Large intestine (tissue), 3 donors: ENCODE results near the gene PLK3. TPM values are rescaled to one million over a fixed set of nuclear protein-coding genes. Genes with fewer than 3 reads are reported as not detected.

Experiments used
- DNase-seq, 2 donors: peaks; one replicate each; pipeline versions ENCODE4 v3.0.0 to v3.0.0-alpha.2; 2013
- H3K27ac ChIP-seq: one replicate; pipeline ENCODE4 v1.5.1; 2013; ENCODE audit warnings: low read length
- H3K27me3 ChIP-seq: 2 replicates; pipeline ENCODE4 v1.6.1; 2013; ENCODE audit warnings: low read length; ENCODE audit not compliant: control insufficient read depth, insufficient read depth
- H3K36me3 ChIP-seq: 2 replicates; pipeline ENCODE4 v1.6.1; 2013; ENCODE audit warnings: low read length; ENCODE audit not compliant: control insufficient read depth, insufficient read depth
- H3K4me1 ChIP-seq: one replicate; pipeline ENCODE4 v1.6.1; 2013; ENCODE audit warnings: low read length; ENCODE audit not compliant: control insufficient read depth, insufficient read depth
- H3K4me3 ChIP-seq: one replicate; pipeline ENCODE4 v1.5.1; 2013; ENCODE audit warnings: low read length
- H3K9me3 ChIP-seq: one replicate; pipeline ENCODE4 v1.6.1; 2013; ENCODE audit warnings: mild to moderate bottlenecking, low read depth, low read length, moderate library complexity; ENCODE audit not compliant: control insufficient read depth
- WGBS: methylation state at CpG from one replicate; pipeline ENCODE4 v1.1.5; 2013; ENCODE audit warnings: low lambda C conversion rate; ENCODE audit not compliant: insufficient coverage; 5-methylcytosine and 5-hydroxymethylcytosine counted together
- polyA plus RNA-seq: library from polyadenylated mRNA; unstranded; fragments of 120-200 nt; gene quantifications from one replicate; pipeline ENCODE4 v1.2.1, GENCODE V29; 2013

PLK3 gene
- polyA plus RNA-seq, 1 donor: 16.4 TPM

DNA sequence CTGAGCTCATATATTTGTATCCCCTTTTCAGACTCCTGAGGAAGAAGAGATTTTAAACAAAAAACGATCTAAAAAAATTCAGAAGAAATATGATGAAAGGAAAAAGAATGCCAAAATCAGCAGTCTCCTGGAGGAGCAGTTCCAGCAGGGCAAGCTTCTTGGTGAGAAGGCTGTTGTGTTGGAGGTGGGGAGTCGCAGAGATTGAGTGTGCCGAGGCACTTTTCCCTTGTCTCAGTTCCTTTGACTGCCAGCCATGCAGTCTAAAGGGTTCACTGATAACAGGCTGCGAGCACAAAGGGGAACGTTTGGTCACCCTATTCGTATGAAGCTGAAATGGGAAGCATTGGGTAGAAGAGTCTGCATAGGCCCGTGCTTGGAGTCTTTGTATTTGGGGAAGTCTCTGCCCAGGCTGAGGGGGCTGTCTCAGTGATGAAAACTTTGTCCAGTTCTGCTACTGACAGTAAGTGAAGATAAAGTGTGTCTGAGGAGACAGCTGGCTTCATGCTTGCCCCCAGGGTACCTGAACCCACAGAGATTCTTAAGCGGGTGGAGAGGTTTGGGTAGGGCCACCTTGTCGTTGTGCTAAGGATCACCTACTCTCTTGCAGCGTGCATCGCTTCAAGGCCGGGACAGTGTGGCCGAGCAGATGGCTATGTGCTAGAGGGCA, 22.1 kb upstream of the PLK3 start:
- Histone ChIP-seq H3K27ac (no peak overlapping the region), H3K9me3 (no peaks in the 10 kb centered on the region), H3K4me1 (peaks cover 16% of the 10 kb centered on the region), H3K27me3 (no peaks in the 10 kb centered on the region), H3K36me3 (peaks cover 34% of the 10 kb centered on the region), H3K4me3 (no peak overlapping the region)
- no CpG with 5 or more reads among the region's 13 CpGs for WGBS
- DNase-seq: no peak

DNA sequence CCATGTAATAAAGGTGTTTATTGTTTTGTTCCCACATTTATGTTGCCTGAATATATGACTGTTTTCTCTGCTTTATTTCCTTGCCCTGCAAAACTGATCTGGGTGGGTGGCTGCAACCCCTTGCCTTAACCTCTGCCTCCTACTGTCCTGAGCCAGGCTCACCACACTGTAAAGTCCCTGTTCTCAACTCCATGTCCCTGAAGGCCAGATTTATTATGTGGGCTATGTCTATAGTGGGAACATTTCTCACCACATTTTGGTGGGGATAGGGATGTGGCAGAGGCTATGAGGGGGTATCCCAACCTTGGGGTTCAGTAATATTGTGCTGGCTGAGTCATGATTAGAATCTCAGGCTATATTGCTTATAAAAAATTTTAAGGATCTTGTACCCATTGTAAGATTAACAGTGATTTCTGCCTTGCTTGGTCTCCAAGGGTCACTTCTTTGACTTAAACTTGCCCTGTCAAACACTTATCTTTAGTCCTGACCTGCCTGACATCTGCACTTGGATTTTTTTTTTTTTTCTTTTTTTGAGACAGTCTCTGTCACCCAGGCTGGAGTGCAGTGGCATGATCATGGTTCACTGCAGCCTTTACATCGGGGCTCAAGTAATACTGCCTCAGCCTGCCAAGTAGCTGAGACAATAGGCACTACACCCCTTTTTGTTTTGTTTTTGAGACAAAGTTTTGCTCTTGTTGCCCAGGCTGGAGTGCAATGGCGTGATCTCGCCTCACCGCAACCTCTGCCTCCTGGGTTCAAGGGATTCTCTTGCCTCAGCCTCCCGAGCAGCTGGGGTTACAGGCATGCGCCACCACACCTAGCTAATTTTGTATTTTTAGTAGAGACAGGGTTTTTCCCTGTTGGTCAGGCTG, 21.2 kb upstream of the PLK3 start:
- Histone ChIP-seq H3K27ac (no peak overlapping the region), H3K36me3 (peaks cover 34% of the 10 kb centered on the region), H3K9me3 (no peaks in the 10 kb centered on the region), H3K27me3 (no peaks in the 10 kb centered on the region), H3K4me3 (no peak overlapping the region), H3K4me1 (peaks cover 20% of the 10 kb centered on the region)
- DNase-seq: no peak
- WGBS: no CpG with 5 or more reads among the region's 6 CpGs

DNA sequence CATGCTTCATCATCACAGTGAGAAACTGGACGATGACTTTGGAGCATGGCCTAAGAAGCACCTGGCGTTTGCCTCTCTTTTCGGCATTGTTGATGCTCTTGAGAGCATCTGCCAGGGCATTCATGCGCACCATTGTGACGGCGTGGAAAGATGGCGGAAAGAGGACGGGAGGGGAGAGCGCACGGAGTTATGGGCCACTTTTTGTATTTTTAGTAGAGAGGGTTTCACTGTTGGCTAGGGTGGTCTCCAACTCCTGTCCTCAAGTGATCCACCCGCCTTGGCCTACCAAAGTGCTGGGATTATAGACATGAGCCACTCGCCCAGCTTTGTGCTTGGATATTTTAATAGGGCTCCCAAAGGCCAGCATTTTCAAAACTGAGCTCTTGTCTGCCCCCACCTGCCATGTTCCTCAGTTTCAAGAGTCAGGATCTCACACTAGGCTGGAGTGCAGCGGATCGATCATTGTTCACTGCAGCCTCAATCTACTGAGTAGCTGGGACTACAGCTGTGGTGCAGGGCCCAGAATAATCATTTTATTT, 19.5 kb upstream of the PLK3 start:
- Histone ChIP-seq H3K27ac (no peak overlapping the region), H3K9me3 (no peaks in the 10 kb centered on the region), H3K4me3 (no peak overlapping the region), H3K36me3 (peaks cover 34% of the 10 kb centered on the region), H3K27me3 (no peaks in the 10 kb centered on the region), H3K4me1 (peaks cover 33% of the 10 kb centered on the region)
- 100% methylated on average over 1 of the region's 14 CpGs for WGBS
- DNase-seq: no peak

DNA sequence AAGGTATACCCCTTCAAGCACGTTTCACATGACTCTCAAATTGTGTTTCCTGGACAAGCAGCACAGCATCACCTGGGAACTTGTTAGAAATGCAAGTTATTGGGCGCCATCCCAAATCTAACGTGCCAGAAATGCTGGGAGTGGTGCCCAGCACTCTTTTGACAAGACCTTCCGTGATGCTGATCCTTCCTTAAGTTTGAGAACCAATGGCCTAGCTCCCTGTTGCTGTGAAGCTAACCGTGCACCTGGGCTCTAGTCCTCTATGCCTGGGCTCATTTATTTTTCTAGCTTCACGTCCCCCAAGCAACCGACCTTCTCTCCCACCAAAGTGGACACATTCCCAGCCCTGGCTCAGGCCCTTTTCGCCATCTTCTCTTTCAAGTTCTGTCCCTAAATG, 16.5 kb upstream of the PLK3 start:
- no peaks in the 10 kb centered on the region for H3K27me3 ChIP-seq
- no peak for DNase-seq
- no peak overlapping the region for H3K27ac ChIP-seq
- H3K36me3 ChIP-seq: peaks cover 11% of the 10 kb centered on the region
- H3K4me1 ChIP-seq: peaks cover 24% of the 10 kb centered on the region
- H3K9me3 ChIP-seq: peaks cover 2% of the 10 kb centered on the region
- H3K4me3 ChIP-seq: peak overlapping the region; percentile 42
- WGBS: no CpG with 5 or more reads among the region's 8 CpGs

- no CpG with 5 or more reads among the region's 71 CpGs for WGBS
- no peak overlapping the region for H3K27ac ChIP-seq
Observed at GRCh38 chr1:44784094-44785028, 15.8 kb upstream of the PLK3 start.

DNA sequence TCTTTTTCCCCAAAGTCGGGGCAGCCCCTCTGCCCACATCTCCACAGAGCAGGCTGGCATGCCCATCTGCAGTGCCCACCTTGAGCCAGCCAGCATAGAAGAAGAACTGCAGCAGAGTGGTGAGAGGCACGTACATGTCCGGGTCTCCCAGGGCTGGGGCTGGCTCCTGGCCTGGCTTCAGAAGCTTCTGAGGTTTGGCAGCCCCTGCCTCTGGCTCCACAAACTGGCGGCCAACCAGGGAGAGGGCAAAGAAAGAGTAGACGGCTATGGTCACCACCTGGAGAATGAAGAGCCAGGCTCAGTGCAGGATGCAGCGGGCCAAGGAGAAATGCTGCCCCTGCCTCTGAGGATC, 15.2 kb upstream of the PLK3 start:
- Histone ChIP-seq H3K4me3 (peak overlapping the region; percentile 53), H3K36me3 (peaks cover 6% of the 10 kb centered on the region), H3K9me3 (peaks cover 2% of the 10 kb centered on the region), H3K27ac (no peak overlapping the region), H3K4me1 (peaks cover 24% of the 10 kb centered on the region), H3K27me3 (no peaks in the 10 kb centered on the region)
- no CpG with 5 or more reads among the region's 6 CpGs for WGBS
- DNase-seq: no peak

More at GRCh38 chr1:44784094-44785028, 15.8 kb upstream of the PLK3 start:
- peak in 1 of 2 donors; percentile 65 for DNase-seq
- Histone ChIP-seq H3K27me3 (no peaks in the 10 kb centered on the region), H3K4me1 (peaks cover 24% of the 10 kb centered on the region), H3K9me3 (peaks cover 2% of the 10 kb centered on the region), H3K4me3 (peak overlapping the region; percentile 53), H3K36me3 (peaks cover 8% of the 10 kb centered on the region)

- Histone ChIP-seq H3K27ac (no peak overlapping the region), H3K36me3 (peaks cover 2% of the 10 kb centered on the region), H3K27me3 (no peaks in the 10 kb centered on the region), H3K9me3 (peaks cover 2% of the 10 kb centered on the region), H3K4me1 (peaks cover 24% of the 10 kb centered on the region), H3K4me3 (peak overlapping the region; percentile 56)
- WGBS: no CpG with 5 or more reads among the region's 11 CpGs
- DNase-seq: no peak
Observed at GRCh38 chr1:44785501-44786137, 14.6 kb upstream of the PLK3 start.

DNA sequence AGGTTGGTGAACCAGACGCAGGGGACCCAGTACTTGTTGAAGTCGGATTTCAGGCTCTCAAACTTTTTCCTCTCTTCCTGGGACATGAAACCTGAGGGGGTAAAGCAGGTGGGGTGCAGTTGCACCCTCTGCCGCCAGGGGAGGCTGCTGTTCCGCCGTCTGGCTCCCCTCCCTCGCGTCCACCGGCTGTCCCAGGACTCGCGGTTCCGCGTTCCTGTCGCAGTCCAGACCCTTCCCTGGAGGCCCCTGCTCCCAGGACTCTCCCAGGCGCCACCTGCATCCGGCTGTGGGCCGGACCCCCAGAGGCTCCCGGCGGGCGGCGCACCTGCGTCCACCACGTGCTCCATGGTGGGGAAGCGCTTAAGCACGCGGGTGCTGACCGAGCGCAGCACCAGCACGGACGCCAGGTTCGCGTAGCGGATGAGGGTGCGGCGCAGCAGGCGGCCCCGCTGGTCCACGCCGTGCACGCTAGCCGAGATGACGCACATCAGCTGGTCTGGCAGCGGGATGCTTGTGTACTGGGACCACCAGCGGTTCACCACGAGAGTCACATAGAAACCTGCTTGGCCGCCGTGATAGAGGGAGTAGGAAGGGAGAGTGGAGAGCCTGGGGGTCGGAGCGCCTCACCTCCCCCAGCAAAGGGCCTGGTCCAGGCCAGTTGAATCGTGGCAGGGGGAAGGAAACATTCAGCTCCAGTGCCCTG, 13.9 kb upstream of the PLK3 start:
- no CpG with 5 or more reads among the region's 49 CpGs for WGBS
- Histone ChIP-seq H3K9me3 (peaks cover 2% of the 10 kb centered on the region), H3K36me3 (no peaks in the 10 kb centered on the region), H3K27ac (no peak overlapping the region), H3K4me1 (peaks cover 25% of the 10 kb centered on the region), H3K27me3 (no peaks in the 10 kb centered on the region), H3K4me3 (peak overlapping the region; percentile 56)
- peak; percentile 72 to 86 for DNase-seq

GRCh38 chr1:44786841-44787426, 13.2 kb upstream of the PLK3 start:
- no peak overlapping the region for H3K27ac ChIP-seq
- no CpG with 5 or more reads among the region's 9 CpGs for WGBS
- DNase-seq: no peak
- no peaks in the 10 kb centered on the region for H3K36me3 ChIP-seq
- peaks cover 2% of the 10 kb centered on the region for H3K9me3 ChIP-seq
- H3K4me3 ChIP-seq: no peak overlapping the region
- H3K27me3 ChIP-seq: no peaks in the 10 kb centered on the region
- H3K4me1 ChIP-seq: peaks cover 29% of the 10 kb centered on the region
